ENCODE data around the gene LRTM2.

- TF ChIP-seq REST (tag by site-specific recombination; IDR thresholded peaks at IDR 0.05) (no peak), ZNF37A (tag by site-specific recombination; IDR thresholded peaks at IDR 0.05) (no peak)
- TF ChIP-seq, protein P1, sequence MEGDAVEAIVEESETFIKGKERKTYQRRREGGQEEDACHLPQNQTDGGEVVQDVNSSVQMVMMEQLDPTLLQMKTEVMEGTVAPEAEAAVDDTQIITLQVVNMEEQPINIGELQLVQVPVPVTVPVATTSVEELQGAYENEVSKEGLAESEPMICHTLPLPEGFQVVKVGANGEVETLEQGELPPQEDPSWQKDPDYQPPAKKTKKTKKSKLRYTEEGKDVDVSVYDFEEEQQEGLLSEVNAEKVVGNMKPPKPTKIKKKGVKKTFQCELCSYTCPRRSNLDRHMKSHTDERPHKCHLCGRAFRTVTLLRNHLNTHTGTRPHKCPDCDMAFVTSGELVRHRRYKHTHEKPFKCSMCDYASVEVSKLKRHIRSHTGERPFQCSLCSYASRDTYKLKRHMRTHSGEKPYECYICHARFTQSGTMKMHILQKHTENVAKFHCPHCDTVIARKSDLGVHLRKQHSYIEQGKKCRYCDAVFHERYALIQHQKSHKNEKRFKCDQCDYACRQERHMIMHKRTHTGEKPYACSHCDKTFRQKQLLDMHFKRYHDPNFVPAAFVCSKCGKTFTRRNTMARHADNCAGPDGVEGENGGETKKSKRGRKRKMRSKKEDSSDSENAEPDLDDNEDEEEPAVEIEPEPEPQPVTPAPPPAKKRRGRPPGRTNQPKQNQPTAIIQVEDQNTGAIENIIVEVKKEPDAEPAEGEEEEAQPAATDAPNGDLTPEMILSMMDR (tag by site-specific recombination; IDR thresholded peaks at IDR 0.05) = no peak
Observed at GRCh38 chr12:1779783-1780182, 40.6 kb upstream of the LRTM2 start.
